Measurements from ENCODE around the gene SIRT3. TPM values are rescaled to one million over a fixed set of nuclear protein-coding genes. Genes with fewer than 3 reads are reported as not detected.

The SIRT3 gene
- total RNA-seq, 1 donor from 2014 or later: 33.7 TPM

GRCh38 chr11:252666-253065 is 16.5 kb upstream of the SIRT3 start:
- no peak overlapping the region for H3K4me3 Mint-ChIP-seq
- no peaks in the 10 kb centered on the region for H3K9me3 Mint-ChIP-seq
- no peak for DNase-seq (ENCODE audit: extremely low spot score, unreplicated experiment)
- no peak overlapping the region for H3K27ac Mint-ChIP-seq
- TF ChIP-seq, protein P1, sequence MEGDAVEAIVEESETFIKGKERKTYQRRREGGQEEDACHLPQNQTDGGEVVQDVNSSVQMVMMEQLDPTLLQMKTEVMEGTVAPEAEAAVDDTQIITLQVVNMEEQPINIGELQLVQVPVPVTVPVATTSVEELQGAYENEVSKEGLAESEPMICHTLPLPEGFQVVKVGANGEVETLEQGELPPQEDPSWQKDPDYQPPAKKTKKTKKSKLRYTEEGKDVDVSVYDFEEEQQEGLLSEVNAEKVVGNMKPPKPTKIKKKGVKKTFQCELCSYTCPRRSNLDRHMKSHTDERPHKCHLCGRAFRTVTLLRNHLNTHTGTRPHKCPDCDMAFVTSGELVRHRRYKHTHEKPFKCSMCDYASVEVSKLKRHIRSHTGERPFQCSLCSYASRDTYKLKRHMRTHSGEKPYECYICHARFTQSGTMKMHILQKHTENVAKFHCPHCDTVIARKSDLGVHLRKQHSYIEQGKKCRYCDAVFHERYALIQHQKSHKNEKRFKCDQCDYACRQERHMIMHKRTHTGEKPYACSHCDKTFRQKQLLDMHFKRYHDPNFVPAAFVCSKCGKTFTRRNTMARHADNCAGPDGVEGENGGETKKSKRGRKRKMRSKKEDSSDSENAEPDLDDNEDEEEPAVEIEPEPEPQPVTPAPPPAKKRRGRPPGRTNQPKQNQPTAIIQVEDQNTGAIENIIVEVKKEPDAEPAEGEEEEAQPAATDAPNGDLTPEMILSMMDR (conservative IDR thresholded peaks at IDR 0.05): no peak
- no peaks in the 10 kb centered on the region for H3K27me3 Mint-ChIP-seq
- peaks cover 13% of the 10 kb centered on the region for H3K36me3 Mint-ChIP-seq
- H3K4me1 Mint-ChIP-seq (ENCODE audit: unreplicated experiment): no peaks in the 10 kb centered on the region

DNA sequence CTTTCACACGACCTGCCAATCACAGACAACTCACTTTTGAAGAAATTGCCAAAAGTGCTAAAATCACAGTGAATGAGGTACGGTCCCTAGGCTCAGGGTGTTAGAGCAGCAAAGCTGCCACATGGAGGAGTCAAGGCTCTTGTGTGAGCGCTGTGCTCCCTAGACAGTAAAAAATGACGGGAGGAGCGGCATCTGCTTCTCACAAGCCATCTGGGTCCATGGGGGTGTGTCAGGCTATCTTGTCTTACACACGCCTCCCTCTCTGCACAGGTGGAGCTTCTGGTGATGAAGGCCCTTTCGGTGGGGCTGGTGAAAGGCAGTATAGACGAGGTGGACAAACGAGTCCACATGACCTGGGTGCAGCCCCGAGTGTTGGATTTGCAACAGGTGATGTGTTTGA is 15.4 kb upstream of the SIRT3 start:
- TF ChIP-seq, protein P1 (conservative IDR thresholded peaks at IDR 0.05): no peak
- Mint-ChIP-seq H3K27ac (no peak overlapping the region), H3K36me3 (peaks cover 17% of the 10 kb centered on the region), H3K27me3 (no peaks in the 10 kb centered on the region), H3K4me3 (no peak overlapping the region), H3K4me1 (ENCODE audit: unreplicated experiment) (no peaks in the 10 kb centered on the region), H3K9me3 (no peaks in the 10 kb centered on the region)
- DNase-seq (ENCODE audit: extremely low spot score, unreplicated experiment): no peak

GRCh38 chr11:250740-251299 is 14.7 kb upstream of the SIRT3 start:
- DNase-seq (ENCODE audit: extremely low spot score, unreplicated experiment): no peak
- Mint-ChIP-seq H3K9me3 (no peaks in the 10 kb centered on the region), H3K4me3 (no peak overlapping the region), H3K27ac (no peak overlapping the region), H3K4me1 (ENCODE audit: unreplicated experiment) (no peaks in the 10 kb centered on the region), H3K36me3 (peaks cover 21% of the 10 kb centered on the region), H3K27me3 (no peaks in the 10 kb centered on the region)
- TF ChIP-seq, protein P1 (conservative IDR thresholded peaks at IDR 0.05): peak; percentile 79

DNA sequence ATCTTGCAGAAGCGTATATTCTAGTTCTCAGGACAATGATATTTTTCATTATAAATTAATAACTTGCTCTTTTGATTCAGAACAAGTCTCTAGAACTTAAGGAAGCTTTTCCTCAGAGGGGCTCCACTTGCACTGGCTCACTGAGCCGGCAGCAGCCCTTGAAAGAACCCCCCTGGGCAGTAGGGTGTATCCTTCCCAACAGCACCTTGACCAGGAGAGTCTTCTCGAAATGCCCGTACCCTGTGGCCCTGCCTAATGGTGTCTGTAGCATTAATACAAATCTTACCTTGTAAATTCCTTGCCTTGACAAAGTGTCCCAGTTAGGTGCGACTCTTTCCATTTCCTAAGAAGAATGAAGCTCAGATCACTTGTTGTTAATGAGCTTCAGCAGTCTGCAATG is 14.1 kb upstream of the SIRT3 start:
- no peaks in the 10 kb centered on the region for H3K27me3 Mint-ChIP-seq
- H3K9me3 Mint-ChIP-seq: no peaks in the 10 kb centered on the region
- H3K4me3 Mint-ChIP-seq: no peak overlapping the region
- DNase-seq (ENCODE audit: extremely low spot score, unreplicated experiment): no peak
- H3K27ac Mint-ChIP-seq: no peak overlapping the region
- H3K4me1 Mint-ChIP-seq (ENCODE audit: unreplicated experiment): no peaks in the 10 kb centered on the region
- TF ChIP-seq, protein P1 (conservative IDR thresholded peaks at IDR 0.05): no peak
- H3K36me3 Mint-ChIP-seq: peaks cover 22% of the 10 kb centered on the region

- no peaks in the 10 kb centered on the region for H3K9me3 Mint-ChIP-seq
- TF ChIP-seq, protein P1 (conservative IDR thresholded peaks at IDR 0.05): no peak
- no peak for DNase-seq (ENCODE audit: extremely low spot score, unreplicated experiment)
- H3K4me1 Mint-ChIP-seq (ENCODE audit: unreplicated experiment): no peaks in the 10 kb centered on the region
- no peaks in the 10 kb centered on the region for H3K27me3 Mint-ChIP-seq
- no peak overlapping the region for H3K27ac Mint-ChIP-seq
- peaks cover 22% of the 10 kb centered on the region for H3K36me3 Mint-ChIP-seq
- H3K4me3 Mint-ChIP-seq: no peak overlapping the region
Measured at GRCh38 chr11:249062-249461, 12.9 kb upstream of the SIRT3 start.

DNA sequence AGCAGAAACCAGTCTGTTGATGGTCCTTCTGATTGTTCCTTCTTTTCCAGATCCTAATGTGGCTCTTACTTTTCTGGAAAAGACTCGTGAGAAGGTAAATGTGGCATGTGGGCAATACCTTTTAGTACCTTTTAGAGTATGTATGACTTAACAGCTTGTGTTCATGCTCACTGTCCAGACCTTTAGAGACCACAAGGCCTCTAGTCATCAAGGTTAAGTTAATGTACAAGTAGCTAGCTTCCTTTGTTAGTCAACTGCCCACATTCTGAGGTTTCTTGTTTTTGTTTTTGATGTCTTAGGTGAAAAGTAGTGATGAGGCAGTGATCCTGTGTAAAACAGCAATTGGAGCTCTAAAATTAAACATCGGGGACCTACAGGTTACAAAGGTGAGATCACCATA is 8.2 kb upstream of the SIRT3 start:
- Mint-ChIP-seq H3K4me1 (ENCODE audit: unreplicated experiment) (no peaks in the 10 kb centered on the region), H3K27me3 (no peaks in the 10 kb centered on the region), H3K27ac (no peak overlapping the region), H3K4me3 (no peak overlapping the region), H3K36me3 (peaks cover 22% of the 10 kb centered on the region), H3K9me3 (no peaks in the 10 kb centered on the region)
- TF ChIP-seq, protein P1 (conservative IDR thresholded peaks at IDR 0.05): no peak
- no peak for DNase-seq (ENCODE audit: extremely low spot score, unreplicated experiment)
